ENCODE results near the gene PPP2R3A. TPM values are rescaled to one million over a fixed set of nuclear protein-coding genes. Genes with fewer than 3 reads are reported as not detected.
"Not testable (repeated sequence)": the region's sequence is repeated elsewhere in the genome, so short reads cannot be mapped to it uniquely, and the experiment has no call there.

The PPP2R3A gene
- total RNA-seq, 6 experiments from 2014 or later: 1.0 to 3.2 (median 1.7) TPM

GRCh38 chr3:136122006-136122405 lies 156.5 kb downstream of the PPP2R3A start:
- DNase-seq: no peak
- no peak for ATAC-seq
- no peaks in the 10 kb centered on the region for H3K9me3 ChIP-seq
- WGBS (ENCODE audit: insufficient coverage, low coverage, low lambda C conversion rate, missing lambda C conversion rate): 77% methylated on average over 3 of the region's 4 CpGs
- no peak overlapping the region for H3K4me3 ChIP-seq
- H3K27ac ChIP-seq: no peak overlapping the region
- no peaks in the 10 kb centered on the region for H3K36me3 ChIP-seq
- no peaks in the 10 kb centered on the region for H3K27me3 ChIP-seq
- H3K4me1 ChIP-seq: no peaks in the 10 kb centered on the region
- no peak for TF ChIP-seq POLR2A (IDR thresholded peaks at IDR 0.05)
- no peak for TF ChIP-seq CTCF (IDR thresholded peaks at IDR 0.05)
- intact Hi-C loops (cut with DNase I): no loop called here

- intact Hi-C loops (cut with DNase I): not testable (repeated sequence)
- WGBS (ENCODE audit: insufficient coverage, low coverage, low lambda C conversion rate, missing lambda C conversion rate): 100% methylated on average over 2 of the region's 3 CpGs
Measured at GRCh38 chr3:136131647-136132046, 166.1 kb downstream of the PPP2R3A start.

GRCh38 chr3:136134091-136134490 lies 168.6 kb downstream of the PPP2R3A start:
- DNase-seq: no peak
- Histone ChIP-seq H3K27ac (no peak overlapping the region), H3K4me3 (no peak overlapping the region), H3K36me3 (no peaks in the 10 kb centered on the region), H3K9me3 (no peaks in the 10 kb centered on the region), H3K27me3 (no peaks in the 10 kb centered on the region), H3K4me1 (peaks cover 0 to 11% (median 4%) of the 10 kb centered on the region in 4 donors)
- TF ChIP-seq CTCF (IDR thresholded peaks at IDR 0.05) (no peak), POLR2A (IDR thresholded peaks at IDR 0.05) (no peak)
- WGBS (ENCODE audit: insufficient coverage, low coverage, low lambda C conversion rate, missing lambda C conversion rate): 18% methylated on average over 1 of the region's 1 CpG
- ATAC-seq: peak; percentile 38 to 81 (median 59)
- intact Hi-C loops (cut with DNase I): no loop called here

More at GRCh38 chr3:136131647-136132046, 166.1 kb downstream of the PPP2R3A start:
- H3K27me3 ChIP-seq, ATAC-seq, DNase-seq, H3K4me3 ChIP-seq, H3K36me3 ChIP-seq, H3K27ac ChIP-seq, H3K9me3 ChIP-seq: not testable (repeated sequence)
- H3K4me1 ChIP-seq: peaks cover 0 to 11% (median 4%) of the 10 kb centered on the region in 4 donors

GRCh38 chr3:136135039-136135802 lies 169.7 kb downstream of the PPP2R3A start:
- Histone ChIP-seq H3K9me3 (no peaks in the 10 kb centered on the region), H3K27me3 (no peaks in the 10 kb centered on the region), H3K4me3 (no peak overlapping the region), H3K27ac (no peak overlapping the region), H3K36me3 (no peaks in the 10 kb centered on the region), H3K4me1 (peaks cover 0 to 11% (median 4%) of the 10 kb centered on the region in 4 donors)
- no peak for TF ChIP-seq POLR2A (IDR thresholded peaks at IDR 0.05)
- no peak for TF ChIP-seq CTCF (IDR thresholded peaks at IDR 0.05)
- intact Hi-C loops (cut with DNase I): no loop called here
- no peak for DNase-seq
- WGBS (ENCODE audit: insufficient coverage, low coverage, low lambda C conversion rate, missing lambda C conversion rate): 63% methylated on average over 5 of the region's 7 CpGs
- peak in 1 of 4 donors; percentile 18 for ATAC-seq

GRCh38 chr3:136136454-136136853 lies 170.9 kb downstream of the PPP2R3A start:
- Histone ChIP-seq H3K4me3 (no peak overlapping the region), H3K36me3 (no peaks in the 10 kb centered on the region), H3K4me1 (peaks cover 0 to 11% (median 4%) of the 10 kb centered on the region in 4 donors), H3K27me3 (no peaks in the 10 kb centered on the region), H3K27ac (no peak overlapping the region), H3K9me3 (no peaks in the 10 kb centered on the region)
- intact Hi-C loops (cut with DNase I): no loop called here
- ATAC-seq (no peak), DNase-seq (no peak)
- 64% methylated on average over 2 of the region's 2 CpGs for WGBS (ENCODE audit: insufficient coverage, low coverage, low lambda C conversion rate, missing lambda C conversion rate)
- TF ChIP-seq POLR2A (IDR thresholded peaks at IDR 0.05) (no peak), CTCF (IDR thresholded peaks at IDR 0.05) (no peak)

Measured in right lobe of liver (tissue), 6 donors.